ENCODE results near the gene ORM2.

DNA sequence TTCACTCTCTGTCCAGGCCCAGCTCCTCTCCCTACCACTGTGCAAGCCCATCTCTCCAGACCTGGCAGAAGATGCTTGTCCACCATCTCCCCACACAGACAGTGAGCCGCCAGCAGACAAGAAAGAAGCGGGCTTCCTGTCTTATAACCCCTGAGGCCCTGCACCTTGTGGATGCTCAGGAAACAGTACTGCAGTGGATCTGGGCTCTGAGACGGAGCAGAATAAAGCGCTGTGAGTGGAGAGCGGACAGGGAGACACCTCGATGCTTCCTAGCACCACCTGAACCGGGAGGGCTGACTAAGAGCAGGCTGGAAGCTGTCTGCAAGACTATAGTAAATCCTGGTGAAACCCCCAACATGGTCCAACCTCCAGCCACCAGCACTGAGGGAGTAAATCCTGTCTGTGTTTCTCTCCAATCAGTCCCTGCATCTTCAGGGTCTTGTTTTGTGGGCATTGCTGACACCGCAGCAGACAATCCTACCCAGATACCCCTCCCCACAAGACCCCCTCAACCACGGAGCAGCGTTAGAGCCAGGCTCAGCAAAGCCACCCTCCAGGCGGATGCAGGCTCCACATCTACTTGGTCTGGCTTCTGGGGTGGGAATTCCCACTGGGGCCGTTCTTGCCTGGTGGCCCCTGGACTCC is 18.7 kb downstream of the ORM2 start:
- TF ChIP-seq YY1 (IDR thresholded peaks at IDR 0.05; ENCODE audit: insufficient read depth, insufficient replicate concordance, low read depth, low read length) (no peak), POLR2G (IDR thresholded peaks at IDR 0.05; ENCODE audit: low read depth, low read length) (no peak), RXRA (CRISPR knock-in tag; IDR thresholded peaks at IDR 0.05) (no peak), ZNF143 (CRISPR knock-in tag; IDR thresholded peaks at IDR 0.05) (no peak), ZNF3 (CRISPR knock-in tag; IDR thresholded peaks at IDR 0.05) (no peak), POLR2A (IDR thresholded peaks at IDR 0.05; ENCODE audit: insufficient read depth in 1 of 2, low read depth in 2 of 2, low read length in 2 of 2) (no peak), PCBP2 (optimal IDR thresholded peaks at IDR 0.05; ENCODE audit: low read depth, low read length, poor library complexity, severe bottlenecking) (no peak)
- TF ChIP-seq, protein P1, sequence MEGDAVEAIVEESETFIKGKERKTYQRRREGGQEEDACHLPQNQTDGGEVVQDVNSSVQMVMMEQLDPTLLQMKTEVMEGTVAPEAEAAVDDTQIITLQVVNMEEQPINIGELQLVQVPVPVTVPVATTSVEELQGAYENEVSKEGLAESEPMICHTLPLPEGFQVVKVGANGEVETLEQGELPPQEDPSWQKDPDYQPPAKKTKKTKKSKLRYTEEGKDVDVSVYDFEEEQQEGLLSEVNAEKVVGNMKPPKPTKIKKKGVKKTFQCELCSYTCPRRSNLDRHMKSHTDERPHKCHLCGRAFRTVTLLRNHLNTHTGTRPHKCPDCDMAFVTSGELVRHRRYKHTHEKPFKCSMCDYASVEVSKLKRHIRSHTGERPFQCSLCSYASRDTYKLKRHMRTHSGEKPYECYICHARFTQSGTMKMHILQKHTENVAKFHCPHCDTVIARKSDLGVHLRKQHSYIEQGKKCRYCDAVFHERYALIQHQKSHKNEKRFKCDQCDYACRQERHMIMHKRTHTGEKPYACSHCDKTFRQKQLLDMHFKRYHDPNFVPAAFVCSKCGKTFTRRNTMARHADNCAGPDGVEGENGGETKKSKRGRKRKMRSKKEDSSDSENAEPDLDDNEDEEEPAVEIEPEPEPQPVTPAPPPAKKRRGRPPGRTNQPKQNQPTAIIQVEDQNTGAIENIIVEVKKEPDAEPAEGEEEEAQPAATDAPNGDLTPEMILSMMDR (CRISPR knock-in tag; IDR thresholded peaks at IDR 0.05): no peak
- TF ChIP-seq, protein P2, sequence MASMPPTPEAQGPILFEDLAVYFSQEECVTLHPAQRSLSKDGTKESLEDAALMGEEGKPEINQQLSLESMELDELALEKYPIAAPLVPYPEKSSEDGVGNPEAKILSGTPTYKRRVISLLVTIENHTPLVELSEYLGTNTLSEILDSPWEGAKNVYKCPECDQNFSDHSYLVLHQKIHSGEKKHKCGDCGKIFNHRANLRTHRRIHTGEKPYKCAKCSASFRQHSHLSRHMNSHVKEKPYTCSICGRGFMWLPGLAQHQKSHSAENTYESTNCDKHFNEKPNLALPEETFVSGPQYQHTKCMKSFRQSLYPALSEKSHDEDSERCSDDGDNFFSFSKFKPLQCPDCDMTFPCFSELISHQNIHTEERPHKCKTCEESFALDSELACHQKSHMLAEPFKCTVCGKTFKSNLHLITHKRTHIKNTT (CRISPR knock-in tag; IDR thresholded peaks at IDR 0.05): no peak
- TF ChIP-seq, protein P3, sequence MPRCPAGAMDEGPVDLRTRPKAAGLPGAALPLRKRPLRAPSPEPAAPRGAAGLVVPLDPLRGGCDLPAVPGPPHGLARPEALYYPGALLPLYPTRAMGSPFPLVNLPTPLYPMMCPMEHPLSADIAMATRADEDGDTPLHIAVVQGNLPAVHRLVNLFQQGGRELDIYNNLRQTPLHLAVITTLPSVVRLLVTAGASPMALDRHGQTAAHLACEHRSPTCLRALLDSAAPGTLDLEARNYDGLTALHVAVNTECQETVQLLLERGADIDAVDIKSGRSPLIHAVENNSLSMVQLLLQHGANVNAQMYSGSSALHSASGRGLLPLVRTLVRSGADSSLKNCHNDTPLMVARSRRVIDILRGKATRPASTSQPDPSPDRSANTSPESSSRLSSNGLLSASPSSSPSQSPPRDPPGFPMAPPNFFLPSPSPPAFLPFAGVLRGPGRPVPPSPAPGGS (CRISPR knock-in tag; IDR thresholded peaks at IDR 0.05): no peak
- TF ChIP-seq, protein P4, sequence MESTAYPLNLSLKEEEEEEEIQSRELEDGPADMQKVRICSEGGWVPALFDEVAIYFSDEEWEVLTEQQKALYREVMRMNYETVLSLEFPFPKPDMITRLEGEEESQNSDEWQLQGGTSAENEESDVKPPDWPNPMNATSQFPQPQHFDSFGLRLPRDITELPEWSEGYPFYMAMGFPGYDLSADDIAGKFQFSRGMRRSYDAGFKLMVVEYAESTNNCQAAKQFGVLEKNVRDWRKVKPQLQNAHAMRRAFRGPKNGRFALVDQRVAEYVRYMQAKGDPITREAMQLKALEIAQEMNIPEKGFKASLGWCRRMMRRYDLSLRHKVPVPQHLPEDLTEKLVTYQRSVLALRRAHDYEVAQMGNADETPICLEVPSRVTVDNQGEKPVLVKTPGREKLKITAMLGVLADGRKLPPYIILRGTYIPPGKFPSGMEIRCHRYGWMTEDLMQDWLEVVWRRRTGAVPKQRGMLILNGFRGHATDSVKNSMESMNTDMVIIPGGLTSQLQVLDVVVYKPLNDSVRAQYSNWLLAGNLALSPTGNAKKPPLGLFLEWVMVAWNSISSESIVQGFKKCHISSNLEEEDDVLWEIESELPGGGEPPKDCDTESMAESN (CRISPR knock-in tag; conservative IDR thresholded peaks at IDR 0.05): no peak

All from HepG2 (cell line).